Stimulated activated naive CD8-positive, alpha-beta T cell treated with anti-CD3 and anti-CD28 coated beads, Interleukin-15, Interleukin-2, amounts not matched to agents 100 ng/mL and 50 ng/mL, for 24 hours (primary cell): ENCODE results near the gene RPS15A.
"Not testable (repeated sequence)": the region's sequence is repeated elsewhere in the genome, so short reads cannot be mapped to it uniquely, and the experiment has no call there.

Source experiments
- H3K27ac Mint-ChIP-seq: one replicate; pipeline ENCODE4 v1.8.0; 2021; ENCODE audit warnings: mild to moderate bottlenecking, mixed read lengths
- H3K27me3 Mint-ChIP-seq: one replicate; pipeline ENCODE4 v1.8.0; 2021; ENCODE audit warnings: mixed read lengths
- H3K36me3 Mint-ChIP-seq: one replicate; pipeline ENCODE4 v1.8.0; 2021; ENCODE audit warnings: low read depth, mixed read lengths
- H3K4me1 Mint-ChIP-seq: one replicate; pipeline ENCODE4 v1.8.0; 2021; ENCODE audit warnings: low read depth, mixed read lengths
- H3K4me3 Mint-ChIP-seq: one replicate; pipeline ENCODE4 v1.8.0; 2021; ENCODE audit warnings: mild to moderate bottlenecking, mixed read lengths
- H3K9me3 Mint-ChIP-seq: one replicate; pipeline ENCODE4 v1.8.0; 2021; ENCODE audit warnings: mixed read lengths

Gene RPS15A

DNA sequence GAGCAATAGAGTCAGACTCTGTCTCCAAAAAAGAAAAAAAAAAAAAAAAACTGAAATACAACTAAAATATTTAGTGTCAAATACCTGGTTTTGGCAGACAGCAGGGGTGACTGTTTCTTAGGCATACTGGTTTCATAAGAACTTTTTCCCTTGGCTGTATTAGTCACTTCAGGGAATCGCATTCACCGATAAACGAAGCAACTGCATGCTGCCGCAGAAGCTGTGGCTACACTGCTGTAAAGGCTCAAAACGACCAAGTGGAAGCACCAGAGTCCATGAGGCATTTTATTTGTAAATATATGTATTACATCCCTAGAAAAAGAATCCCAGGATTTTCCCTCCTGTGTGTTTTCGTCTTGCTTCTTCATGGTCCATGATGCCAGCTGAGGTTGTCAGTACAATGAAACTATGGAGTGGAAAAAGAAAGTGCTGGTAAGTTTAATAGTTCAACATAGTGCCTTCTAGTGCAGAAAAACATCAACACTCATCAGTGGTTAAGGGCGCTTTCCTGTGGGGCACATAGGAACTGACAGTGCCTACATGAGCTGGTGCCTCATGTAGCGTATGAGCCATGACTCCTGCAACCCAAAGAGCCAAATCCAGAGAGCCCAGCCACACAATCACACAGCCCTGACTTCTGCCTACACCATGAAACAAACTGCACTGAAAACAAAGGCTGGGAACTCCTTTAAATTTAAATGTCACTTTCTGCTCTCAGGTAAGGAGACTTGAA is 7.3 kb downstream of the RPS15A start:
- Mint-ChIP-seq H3K27ac (peak overlapping the region; percentile 50), H3K36me3 (peaks cover 51% of the 10 kb centered on the region), H3K27me3 (no peaks in the 10 kb centered on the region), H3K4me1 (peaks cover 48% of the 10 kb centered on the region), H3K9me3 (no peaks in the 10 kb centered on the region), H3K4me3 (peak overlapping the region; percentile 32)

DNA sequence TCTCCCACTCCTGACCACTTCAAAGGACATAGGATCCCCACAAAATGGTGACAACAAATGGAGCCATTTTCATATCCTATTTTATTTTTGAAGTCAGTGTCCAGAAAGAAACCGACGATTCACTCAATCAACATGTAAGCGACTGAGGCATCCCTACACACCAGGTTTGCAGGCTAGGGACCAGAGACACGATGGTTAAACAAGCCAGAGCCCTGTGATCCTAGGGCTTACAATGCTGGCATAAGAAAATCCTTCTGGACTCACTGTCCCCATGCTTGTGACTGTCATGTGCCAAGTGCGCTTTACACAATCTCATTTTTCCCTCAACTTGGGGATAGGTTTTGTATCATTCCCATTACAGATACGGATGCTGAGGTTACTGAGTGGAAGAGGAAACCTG is 8.9 kb downstream of the RPS15A start:
- H3K27me3 Mint-ChIP-seq, H3K9me3 Mint-ChIP-seq, H3K4me3 Mint-ChIP-seq, H3K27ac Mint-ChIP-seq: not testable (repeated sequence)
- H3K36me3 Mint-ChIP-seq = peaks cover 35% of the 10 kb centered on the region
- H3K4me1 Mint-ChIP-seq = peaks cover 34% of the 10 kb centered on the region

- Mint-ChIP-seq H3K36me3 (peaks cover 28% of the 10 kb centered on the region), H3K4me1 (peaks cover 27% of the 10 kb centered on the region)
- not testable (repeated sequence) for H3K27ac Mint-ChIP-seq, H3K27me3 Mint-ChIP-seq, H3K4me3 Mint-ChIP-seq, H3K9me3 Mint-ChIP-seq
Observed at GRCh38 chr16:18780460-18781026, 9.6 kb downstream of the RPS15A start.

DNA sequence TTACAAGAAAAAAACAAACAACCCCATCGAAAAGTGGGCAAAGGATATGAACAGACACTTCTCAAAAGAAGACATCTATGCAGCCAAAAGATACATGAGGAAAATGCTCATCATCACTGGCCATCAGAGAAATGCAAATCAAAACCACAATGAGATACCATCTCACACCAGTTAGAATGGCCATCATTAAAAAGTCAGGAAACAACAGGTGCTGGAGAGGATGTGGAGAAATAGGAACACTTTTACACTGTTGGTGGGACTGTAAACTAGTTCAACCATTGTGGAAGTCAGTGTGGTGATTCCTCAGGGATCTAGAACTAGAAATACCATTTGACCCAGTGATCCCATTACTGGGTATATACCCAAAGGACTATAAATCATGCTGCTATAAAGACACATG is 12.5 kb downstream of the RPS15A start:
- not testable (repeated sequence) for H3K27ac Mint-ChIP-seq, H3K36me3 Mint-ChIP-seq, H3K9me3 Mint-ChIP-seq, H3K27me3 Mint-ChIP-seq, H3K4me3 Mint-ChIP-seq, H3K4me1 Mint-ChIP-seq

GRCh38 chr16:18776334-18776733 is 13.8 kb downstream of the RPS15A start:
- H3K27ac Mint-ChIP-seq = not testable (repeated sequence)

DNA sequence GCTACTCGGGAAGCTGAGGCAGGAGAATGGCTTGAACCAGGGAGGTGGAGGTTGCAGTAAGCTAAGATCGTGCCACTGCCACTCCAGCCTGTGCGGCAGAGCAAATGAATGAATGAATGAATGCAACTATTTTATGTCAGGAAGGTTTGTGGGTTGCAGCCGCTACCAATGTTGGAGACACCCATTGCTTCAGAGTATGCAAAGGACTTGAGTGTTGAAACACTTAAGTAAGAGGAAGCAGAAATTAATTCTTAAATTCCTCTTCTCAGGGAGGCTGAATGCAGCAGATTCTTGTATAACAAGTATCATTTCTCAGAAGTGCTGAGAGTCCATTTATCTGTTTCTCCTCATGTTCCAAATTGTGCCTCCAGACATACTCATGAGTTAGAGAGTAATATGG is 15.5 kb downstream of the RPS15A start:
- not testable (repeated sequence) for H3K4me3 Mint-ChIP-seq, H3K9me3 Mint-ChIP-seq, H3K27ac Mint-ChIP-seq, H3K27me3 Mint-ChIP-seq, H3K36me3 Mint-ChIP-seq, H3K4me1 Mint-ChIP-seq

More at GRCh38 chr16:18776334-18776733, 13.8 kb downstream of the RPS15A start:
- H3K27me3 Mint-ChIP-seq, H3K36me3 Mint-ChIP-seq, H3K4me1 Mint-ChIP-seq, H3K4me3 Mint-ChIP-seq, H3K9me3 Mint-ChIP-seq: not testable (repeated sequence)

GRCh38 chr16:18772171-18772570 is 18.0 kb downstream of the RPS15A start:
- peaks cover 15% of the 10 kb centered on the region for H3K4me1 Mint-ChIP-seq
- H3K27ac Mint-ChIP-seq, H3K9me3 Mint-ChIP-seq, H3K4me3 Mint-ChIP-seq, H3K36me3 Mint-ChIP-seq, H3K27me3 Mint-ChIP-seq: not testable (repeated sequence)

DNA sequence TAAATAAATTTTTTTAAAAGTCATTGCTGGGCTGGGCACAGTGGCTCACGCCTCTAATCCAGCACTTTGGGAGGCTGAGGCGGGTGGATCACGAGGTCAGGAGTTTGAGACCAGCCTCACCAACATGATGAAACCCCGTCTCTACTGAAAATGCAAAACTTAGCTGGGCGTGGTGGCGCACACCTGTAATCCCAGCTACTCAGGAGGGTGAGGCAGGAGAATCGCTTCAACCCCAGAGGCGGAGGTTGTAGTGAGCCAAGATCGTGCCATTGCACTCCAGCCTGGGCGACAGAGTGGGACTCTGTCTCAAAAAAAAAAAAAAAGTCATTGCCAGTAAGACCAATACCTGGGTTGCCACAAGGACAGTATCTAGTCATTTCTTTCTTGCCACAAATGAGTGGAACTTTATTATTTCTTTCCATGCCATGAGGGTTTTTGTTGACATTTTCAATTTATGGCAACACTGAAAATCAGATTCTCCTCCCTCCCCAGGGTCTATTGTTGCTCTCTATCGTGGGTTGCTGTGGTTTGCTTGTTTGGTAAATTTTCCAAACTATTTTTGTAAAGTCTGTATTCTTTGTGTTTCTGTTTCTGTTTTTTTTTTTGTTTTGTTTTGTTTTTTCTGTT is 19.7 kb downstream of the RPS15A start:
- H3K27me3 Mint-ChIP-seq, H3K36me3 Mint-ChIP-seq, H3K4me3 Mint-ChIP-seq, H3K9me3 Mint-ChIP-seq: not testable (repeated sequence)
- H3K4me1 Mint-ChIP-seq = peaks cover 18% of the 10 kb centered on the region
- peak overlapping the region; percentile 73 for H3K27ac Mint-ChIP-seq

- H3K9me3 Mint-ChIP-seq, H3K36me3 Mint-ChIP-seq, H3K27ac Mint-ChIP-seq, H3K4me3 Mint-ChIP-seq, H3K27me3 Mint-ChIP-seq: not testable (repeated sequence)
- peaks cover 18% of the 10 kb centered on the region for H3K4me1 Mint-ChIP-seq
Observed at GRCh38 chr16:18767217-18767616, 22.9 kb downstream of the RPS15A start.

DNA sequence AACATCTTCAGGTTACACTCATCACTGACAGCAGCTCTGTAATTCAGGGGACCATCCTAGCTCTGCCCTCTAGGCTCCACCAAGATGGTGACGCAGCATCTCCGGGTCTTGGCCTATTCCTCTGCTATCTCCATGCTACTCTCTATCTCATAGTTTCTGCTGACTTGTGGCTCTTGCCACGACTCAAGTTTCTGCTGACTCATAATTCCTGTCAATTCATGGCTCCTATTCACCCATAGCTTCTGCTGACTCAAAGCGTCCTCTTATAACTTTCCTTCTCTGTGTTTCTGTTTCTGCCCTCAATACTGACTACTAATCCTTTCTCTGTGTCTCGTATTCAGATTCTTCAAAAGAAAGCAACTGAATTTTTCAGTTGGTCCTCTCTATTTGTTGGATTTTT is 27.4 kb downstream of the RPS15A start:
- not testable (repeated sequence) for H3K4me3 Mint-ChIP-seq, H3K36me3 Mint-ChIP-seq, H3K9me3 Mint-ChIP-seq, H3K27me3 Mint-ChIP-seq, H3K27ac Mint-ChIP-seq
- H3K4me1 Mint-ChIP-seq = peaks cover 16% of the 10 kb centered on the region

DNA sequence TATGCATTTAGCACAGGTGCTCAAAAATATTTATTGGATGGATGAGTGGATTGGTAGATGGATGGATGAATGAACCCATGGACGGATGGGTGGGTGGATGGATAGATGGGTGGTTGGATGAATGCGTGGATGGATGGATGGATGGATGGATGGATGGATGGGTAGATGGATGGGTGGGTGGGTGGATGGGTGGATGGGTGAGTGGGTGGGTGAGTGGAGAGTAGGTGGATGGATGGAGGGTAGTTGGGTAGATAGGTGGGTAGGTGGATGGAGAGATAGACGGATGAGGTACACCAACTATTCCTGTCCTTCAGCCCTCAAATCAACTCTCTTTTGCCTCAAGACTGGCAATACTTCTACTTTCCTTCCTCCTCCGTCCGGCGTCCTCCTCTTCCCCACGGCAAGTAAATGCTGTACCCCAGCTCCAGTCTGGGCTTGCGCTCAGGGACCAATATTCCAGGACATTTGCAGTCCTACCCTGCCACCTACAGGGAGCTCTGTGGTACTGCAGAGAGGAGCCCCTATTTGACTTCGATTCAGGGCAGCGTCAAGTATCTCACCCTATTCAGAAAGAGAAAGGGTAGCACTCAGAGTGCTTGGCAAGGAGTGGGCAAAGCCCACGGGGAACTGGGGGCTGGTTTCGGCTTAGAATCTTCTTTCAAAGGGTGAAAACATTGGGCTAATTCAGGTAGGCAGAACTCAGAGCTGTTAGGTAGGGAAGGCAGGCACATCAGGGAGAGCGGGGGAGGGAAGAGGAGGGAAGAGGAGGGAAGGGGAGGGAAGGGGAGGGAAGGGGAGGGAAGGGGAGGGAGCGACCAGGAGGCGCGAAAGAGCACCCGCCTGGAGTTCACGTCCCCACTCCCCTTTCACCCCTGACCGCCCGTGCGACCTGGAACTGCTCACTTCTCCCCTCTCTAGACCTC is 30.3 kb downstream of the RPS15A start:
- not testable (repeated sequence) for H3K36me3 Mint-ChIP-seq, H3K27me3 Mint-ChIP-seq, H3K4me3 Mint-ChIP-seq, H3K9me3 Mint-ChIP-seq, H3K27ac Mint-ChIP-seq
- H3K4me1 Mint-ChIP-seq = peaks cover 24% of the 10 kb centered on the region

DNA sequence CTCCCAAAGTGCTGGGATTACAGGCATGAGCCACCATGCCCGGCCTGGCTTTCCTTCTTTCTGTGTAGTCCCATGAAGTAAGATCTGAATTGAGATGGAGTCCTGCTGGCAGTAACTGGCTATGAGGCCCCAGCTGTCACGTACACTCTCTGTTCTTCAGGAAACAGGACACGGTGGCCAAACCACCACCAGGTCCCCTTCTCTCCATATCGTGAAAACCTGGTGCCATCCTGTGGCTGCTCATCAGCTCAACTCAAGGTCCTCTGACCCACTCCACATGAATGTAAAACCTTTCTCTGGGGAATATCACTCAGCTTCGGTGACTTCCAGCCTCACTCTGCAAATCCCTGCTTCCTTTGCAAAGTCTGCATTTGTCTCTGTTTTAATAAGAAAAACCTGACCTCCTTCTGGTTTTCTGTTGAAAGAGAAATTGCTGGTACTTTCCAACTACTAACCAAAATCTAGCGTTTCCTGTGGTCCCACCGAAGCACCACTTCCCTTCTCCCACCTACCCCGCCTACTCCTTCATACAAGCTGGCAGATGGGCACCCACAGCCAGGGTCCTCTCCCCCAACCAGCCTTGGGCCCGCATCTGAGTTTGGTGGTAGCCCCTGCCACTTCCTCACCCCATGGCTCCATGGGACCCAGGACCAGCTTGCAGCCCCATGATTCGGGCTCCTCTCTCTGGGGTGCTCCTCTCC is 32.0 kb downstream of the RPS15A start:
- H3K36me3 Mint-ChIP-seq, H3K27ac Mint-ChIP-seq, H3K9me3 Mint-ChIP-seq, H3K4me3 Mint-ChIP-seq, H3K27me3 Mint-ChIP-seq: not testable (repeated sequence)
- H3K4me1 Mint-ChIP-seq = peaks cover 24% of the 10 kb centered on the region

- not testable (repeated sequence) for H3K27me3 Mint-ChIP-seq, H3K36me3 Mint-ChIP-seq, H3K9me3 Mint-ChIP-seq, H3K4me3 Mint-ChIP-seq
- Mint-ChIP-seq H3K27ac (peak overlapping the region; percentile 26), H3K4me1 (peaks cover 24% of the 10 kb centered on the region)
Observed at GRCh38 chr16:18756639-18757038, 33.5 kb downstream of the RPS15A start.

DNA sequence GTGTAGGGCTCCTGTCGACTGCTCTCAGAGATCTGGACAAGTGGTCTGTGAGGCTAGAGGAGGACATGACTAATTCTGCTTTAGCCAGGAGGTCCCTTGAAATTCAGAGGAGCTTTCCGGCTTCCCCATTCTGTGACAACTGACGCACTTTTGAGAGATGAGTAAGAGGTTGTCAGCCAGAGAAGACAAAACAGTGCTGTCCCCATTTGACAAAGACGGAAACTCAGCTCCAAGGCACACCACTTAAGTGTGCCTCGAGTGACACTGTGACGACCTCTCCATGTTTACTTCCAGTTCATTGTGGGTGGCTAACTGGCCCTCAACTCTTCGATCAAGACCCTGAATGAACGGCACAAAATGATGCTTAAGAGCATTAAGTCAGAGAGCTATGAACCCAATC is 47.3 kb downstream of the RPS15A start:
- not testable (repeated sequence) for H3K4me1 Mint-ChIP-seq, H3K4me3 Mint-ChIP-seq, H3K27me3 Mint-ChIP-seq, H3K36me3 Mint-ChIP-seq, H3K9me3 Mint-ChIP-seq, H3K27ac Mint-ChIP-seq

DNA sequence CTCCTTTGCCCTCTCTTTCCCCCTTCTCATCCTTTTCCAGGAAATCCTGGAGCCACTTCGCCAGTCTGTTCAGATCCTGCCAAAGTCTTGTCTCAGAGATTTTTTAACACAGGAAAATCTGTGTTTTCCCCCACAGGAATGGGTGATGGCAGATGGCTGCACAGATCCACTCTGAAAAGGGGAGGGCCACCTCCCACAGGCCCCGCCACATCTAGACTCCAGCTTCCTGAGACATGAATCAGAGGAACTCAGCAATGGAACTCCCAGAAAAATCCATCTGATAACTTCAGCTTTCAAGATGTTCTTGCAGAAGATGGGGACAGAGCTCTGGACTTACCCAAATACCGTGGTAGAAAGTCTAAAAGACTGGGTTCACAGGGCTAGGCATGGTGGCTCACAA is 50.1 kb downstream of the RPS15A start:
- H3K36me3 Mint-ChIP-seq, H3K4me3 Mint-ChIP-seq, H3K9me3 Mint-ChIP-seq, H3K27ac Mint-ChIP-seq, H3K27me3 Mint-ChIP-seq, H3K4me1 Mint-ChIP-seq: not testable (repeated sequence)
